Testis (tissue), 2 donors: ENCODE results near the gene SLC25A45.
A peak's percentile ranks its signal among the peaks of the same experiment; 100 is the strongest.

Source experiments
- POLR2A ChIP-seq: fragments of 450-650 bp; IDR thresholded peaks from one replicate; pipeline ENCODE4 v1.6.1; 2017; ENCODE audit warnings: antibody characterized with exemption, mild to moderate bottlenecking, moderate library complexity
- TF ChIP-seq, protein P1 (sequence below), 3 experiments: fragments of 450-650 bp in 2 of 3; fragments of 200-600 bp in 1 of 3; sonication (generic) in 1 of 3; IDR thresholded peaks; one replicate each; pipeline ENCODE4 v1.5.1; 2016 to 2019; ENCODE audit warnings: antibody characterized with exemption in 3 of 3, mild to moderate bottlenecking in 2 of 3, moderate library complexity in 1 of 3

DNA sequence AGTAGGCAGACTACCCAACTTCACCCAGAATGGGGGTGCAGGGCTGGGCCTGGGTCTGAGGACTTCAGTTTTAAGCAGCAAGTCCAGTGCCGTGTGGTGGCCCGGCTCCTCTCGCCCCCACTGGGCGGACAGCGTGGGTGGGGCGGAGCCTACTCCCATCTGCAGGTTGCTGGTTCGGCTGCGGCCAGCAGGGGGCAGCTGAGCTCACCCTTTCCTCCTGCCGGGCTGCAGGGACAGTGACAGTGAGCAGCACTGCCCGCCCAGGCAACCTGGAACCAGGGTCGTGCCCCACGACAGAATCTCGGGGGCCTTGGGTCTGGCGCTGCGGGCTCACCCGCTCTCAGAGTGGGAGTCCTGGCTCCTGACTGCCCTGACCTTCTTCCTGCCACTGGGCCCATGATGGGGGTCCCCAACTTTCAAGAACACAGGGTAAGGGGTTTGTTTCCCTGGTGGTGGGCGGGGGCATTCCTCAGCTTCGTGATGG is 33.9 kb upstream of the SLC25A45 start:
- TF ChIP-seq, protein P1, sequence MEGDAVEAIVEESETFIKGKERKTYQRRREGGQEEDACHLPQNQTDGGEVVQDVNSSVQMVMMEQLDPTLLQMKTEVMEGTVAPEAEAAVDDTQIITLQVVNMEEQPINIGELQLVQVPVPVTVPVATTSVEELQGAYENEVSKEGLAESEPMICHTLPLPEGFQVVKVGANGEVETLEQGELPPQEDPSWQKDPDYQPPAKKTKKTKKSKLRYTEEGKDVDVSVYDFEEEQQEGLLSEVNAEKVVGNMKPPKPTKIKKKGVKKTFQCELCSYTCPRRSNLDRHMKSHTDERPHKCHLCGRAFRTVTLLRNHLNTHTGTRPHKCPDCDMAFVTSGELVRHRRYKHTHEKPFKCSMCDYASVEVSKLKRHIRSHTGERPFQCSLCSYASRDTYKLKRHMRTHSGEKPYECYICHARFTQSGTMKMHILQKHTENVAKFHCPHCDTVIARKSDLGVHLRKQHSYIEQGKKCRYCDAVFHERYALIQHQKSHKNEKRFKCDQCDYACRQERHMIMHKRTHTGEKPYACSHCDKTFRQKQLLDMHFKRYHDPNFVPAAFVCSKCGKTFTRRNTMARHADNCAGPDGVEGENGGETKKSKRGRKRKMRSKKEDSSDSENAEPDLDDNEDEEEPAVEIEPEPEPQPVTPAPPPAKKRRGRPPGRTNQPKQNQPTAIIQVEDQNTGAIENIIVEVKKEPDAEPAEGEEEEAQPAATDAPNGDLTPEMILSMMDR (IDR thresholded peaks at IDR 0.05): peak; percentile 97 to 99 (median 99)
- no peak for TF ChIP-seq POLR2A
